GM12892 (cell line): ENCODE data around the gene GPC5.

Source experiments
- DNase-seq: peaks from one replicate; pipeline ENCODE4 v3.0.0; 2011; ENCODE audit not compliant: insufficient read length
- FAIRE-seq: peaks from 2 replicates; lab custom pipeline; 2011; peaks lifted over from hg19 to GRCh38; lab: Jason Lieb, UNC
- POLR2A ChIP-seq: IDR thresholded peaks from 2 replicates; pipeline ENCODE4 v1.6.1; 2011; ENCODE audit warnings: low read depth, low read length, control low read depth
- POLR2AphosphoS5 ChIP-seq: IDR thresholded peaks from 2 replicates; pipeline ENCODE4 v1.6.1; 2011; ENCODE audit warnings: low read depth, low read length, control low read depth
- TAF1 ChIP-seq: IDR thresholded peaks from 2 replicates; pipeline ENCODE4 v1.6.1; 2011; ENCODE audit warnings: low read depth, mild to moderate bottlenecking, control low read depth, low read length, borderline replicate concordance

GPC5 gene

DNA sequence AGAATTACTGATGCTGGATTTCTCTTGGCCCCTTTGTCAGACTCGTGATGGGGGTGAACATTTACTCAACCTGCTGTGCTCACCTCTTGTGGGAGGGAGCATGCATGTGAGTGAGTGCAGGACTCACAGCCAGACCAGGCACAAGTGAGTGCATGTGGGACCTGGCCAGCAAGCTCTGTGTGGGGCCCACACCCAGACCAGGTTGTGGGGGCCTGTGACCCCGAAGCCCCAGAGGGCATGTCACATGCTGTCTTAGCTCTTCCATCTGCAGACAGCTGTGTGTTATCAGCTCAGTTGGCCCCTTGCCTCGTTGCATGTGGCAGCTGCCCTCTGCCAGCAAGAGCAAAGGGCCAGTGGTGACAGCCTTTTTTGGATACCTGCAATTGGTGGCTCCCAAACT is 614.4 kb downstream of the GPC5 start:
- no peak for FAIRE-seq
- no peak for DNase-seq
- TF ChIP-seq POLR2AphosphoS5 (no peak), TAF1 (no peak), POLR2A (no peak)

DNA sequence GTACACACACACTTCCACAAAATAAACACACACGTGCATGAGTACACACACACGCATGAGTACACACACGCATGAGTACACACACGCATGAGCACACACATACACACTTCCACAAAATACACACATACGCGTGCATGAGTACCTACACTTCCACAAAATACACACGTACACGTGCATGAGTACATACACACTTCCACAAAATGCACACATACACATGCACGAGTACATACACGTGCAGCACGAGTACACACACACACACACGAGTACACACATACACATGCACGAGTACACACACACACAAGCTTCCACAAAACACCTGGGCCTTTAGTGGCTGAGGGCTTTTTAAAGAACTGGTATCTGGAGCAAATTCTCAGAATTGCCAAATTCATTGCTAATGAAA is 619.3 kb downstream of the GPC5 start:
- DNase-seq: no peak
- peak; percentile 44 for FAIRE-seq
- TF ChIP-seq POLR2AphosphoS5 (no peak), POLR2A (no peak)

DNA sequence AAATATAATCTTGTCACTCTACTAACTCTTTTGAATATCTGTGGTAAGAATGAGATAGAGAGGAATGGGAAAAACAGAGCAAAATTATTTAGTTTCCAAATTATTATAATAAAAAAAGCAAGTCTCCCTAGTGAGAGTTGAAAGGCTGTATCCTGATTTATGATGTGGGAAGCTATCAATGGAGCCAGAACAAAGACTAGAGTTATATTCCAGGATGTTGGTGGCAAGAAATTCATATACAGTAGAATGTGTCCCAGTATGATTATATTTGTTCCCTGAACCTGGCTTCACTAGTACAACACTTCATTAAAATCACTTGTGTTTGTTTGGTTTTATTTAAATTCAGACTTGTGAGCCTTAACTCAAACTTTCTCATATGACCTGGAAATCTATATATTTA is 630.3 kb downstream of the GPC5 start:
- DNase-seq: no peak
- FAIRE-seq: no peak
- TF ChIP-seq POLR2AphosphoS5: no peak
- no peak for TF ChIP-seq TAF1
- no peak for TF ChIP-seq POLR2A

DNA sequence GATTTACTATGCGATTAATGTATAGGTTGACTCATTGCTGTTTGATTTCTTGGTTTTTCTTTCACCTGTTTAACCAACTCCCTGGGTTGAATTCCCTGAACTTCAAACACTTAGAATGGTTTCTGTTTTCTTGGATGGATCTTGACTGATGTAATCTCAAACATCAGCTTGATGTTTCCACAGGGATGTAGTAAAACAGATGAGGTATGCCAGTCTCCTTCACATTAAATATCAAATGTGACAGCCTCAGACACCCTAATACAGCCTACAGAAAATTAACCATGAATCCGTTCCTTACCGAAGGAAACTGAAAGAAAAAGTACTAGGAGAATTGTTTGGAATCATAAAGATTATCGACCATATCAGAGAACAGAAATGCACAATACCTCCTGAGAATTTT is 631.2 kb downstream of the GPC5 start:
- DNase-seq: no peak
- no peak for TF ChIP-seq POLR2A
- TF ChIP-seq TAF1: no peak
- TF ChIP-seq POLR2AphosphoS5: no peak
- FAIRE-seq: no peak

DNA sequence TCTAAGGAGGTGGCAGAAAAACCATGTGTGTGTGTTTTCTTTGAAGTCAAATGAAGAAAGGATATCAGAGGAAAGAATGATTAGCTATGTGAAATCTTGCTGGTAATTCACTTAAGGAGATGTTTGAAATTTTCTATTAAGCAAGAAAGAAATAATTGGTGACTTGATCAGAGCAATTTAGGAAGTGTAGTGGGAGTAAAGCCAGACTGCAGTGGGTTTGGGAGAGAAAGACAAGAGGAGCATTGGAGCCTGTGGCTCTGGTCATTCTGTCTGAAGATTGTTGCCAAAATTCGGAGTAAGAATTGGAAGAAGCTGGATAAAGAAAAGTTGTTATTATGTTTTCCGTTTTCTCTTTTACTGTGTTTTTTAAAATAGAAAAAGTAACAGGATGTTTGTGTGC is 640.5 kb downstream of the GPC5 start:
- TF ChIP-seq POLR2AphosphoS5 (no peak), TAF1 (no peak), POLR2A (no peak)
- FAIRE-seq (no peak), DNase-seq (no peak)

DNA sequence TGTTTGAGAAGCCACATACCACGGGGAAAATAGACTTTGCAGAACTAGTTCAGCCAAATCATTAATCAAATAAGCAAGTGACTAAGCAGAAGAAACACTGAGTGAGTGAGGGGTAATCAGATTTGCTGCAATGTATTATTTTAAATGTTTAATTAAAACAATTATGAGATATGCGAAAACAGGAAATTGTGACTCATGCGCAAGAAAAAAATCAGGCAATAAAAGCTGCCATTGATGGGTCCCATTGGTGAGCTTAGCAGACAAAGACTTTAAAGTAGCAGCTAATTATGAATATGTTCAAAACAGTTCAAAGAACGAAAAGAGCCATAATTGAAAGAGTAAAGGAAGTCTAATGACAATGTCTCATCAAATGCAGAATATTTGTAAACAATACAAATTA is 644.1 kb downstream of the GPC5 start:
- TF ChIP-seq POLR2A (no peak), POLR2AphosphoS5 (no peak), TAF1 (no peak)
- DNase-seq (no peak), FAIRE-seq (no peak)

DNA sequence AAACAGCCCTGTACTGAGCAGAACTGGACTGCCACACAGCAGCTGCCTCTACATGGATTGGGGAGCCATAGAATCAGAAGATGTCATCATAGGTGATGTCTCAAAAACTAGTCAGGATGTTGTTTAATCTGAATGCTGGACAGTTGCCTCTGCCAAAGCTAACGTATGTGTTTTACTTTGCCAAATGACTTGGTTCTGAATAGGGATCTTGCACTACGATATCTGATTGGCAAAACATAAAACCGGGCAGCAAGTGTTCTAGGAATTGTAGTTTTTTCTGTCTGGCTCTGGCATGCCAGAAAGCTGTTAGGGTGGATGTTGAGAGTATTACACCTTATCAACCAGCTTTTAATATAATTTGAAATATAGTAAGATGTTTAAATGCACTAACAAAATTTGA is 645.9 kb downstream of the GPC5 start:
- FAIRE-seq: no peak

DNA sequence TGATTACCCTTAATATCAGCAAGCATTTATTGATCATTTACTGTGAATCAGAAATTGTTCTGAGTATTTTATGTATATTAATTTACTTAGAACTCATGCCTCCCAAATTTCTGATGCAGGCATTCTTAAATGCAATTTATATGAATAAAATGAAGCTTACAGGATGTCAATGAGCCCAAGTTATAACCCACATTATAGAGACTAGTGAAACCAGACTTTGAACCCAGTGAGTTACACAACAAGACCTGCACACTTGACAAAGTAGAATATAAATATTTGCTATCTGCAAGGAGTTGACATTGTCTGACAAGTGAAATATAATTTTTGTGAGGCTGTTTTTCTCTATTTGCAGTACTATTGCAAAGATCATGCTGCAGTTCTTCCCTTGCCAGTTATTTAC is 656.0 kb downstream of the GPC5 start:
- no peak for DNase-seq
- no peak for FAIRE-seq
- no peak for TF ChIP-seq TAF1
- TF ChIP-seq POLR2A: no peak
- no peak for TF ChIP-seq POLR2AphosphoS5

More for the DNA sequence above, 645.9 kb downstream of the GPC5 start:
- DNase-seq: no peak
- no peak for TF ChIP-seq POLR2A
- TF ChIP-seq POLR2AphosphoS5: no peak
- TF ChIP-seq TAF1: no peak

DNA sequence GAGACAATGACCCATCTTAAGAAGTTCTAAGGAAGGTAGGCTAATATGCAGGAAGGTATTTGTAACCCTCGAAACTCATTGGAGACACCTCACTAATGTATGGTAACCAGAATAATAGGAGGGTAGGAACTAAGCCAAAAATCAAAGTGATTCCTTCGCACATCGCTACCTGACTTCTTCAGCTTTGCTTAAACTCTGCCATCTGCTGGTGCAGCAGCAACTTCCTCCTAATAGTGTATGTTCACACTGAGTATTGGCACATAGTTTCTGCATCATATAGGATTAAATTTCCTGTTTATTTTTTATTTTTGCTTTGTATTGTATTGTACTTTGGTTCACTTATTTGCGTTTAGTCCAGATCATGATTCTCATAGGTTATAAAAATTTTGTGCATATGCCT is 676.2 kb downstream of the GPC5 start:
- TF ChIP-seq POLR2A (no peak), TAF1 (no peak), POLR2AphosphoS5 (no peak)
- FAIRE-seq: no peak
- no peak for DNase-seq

DNA sequence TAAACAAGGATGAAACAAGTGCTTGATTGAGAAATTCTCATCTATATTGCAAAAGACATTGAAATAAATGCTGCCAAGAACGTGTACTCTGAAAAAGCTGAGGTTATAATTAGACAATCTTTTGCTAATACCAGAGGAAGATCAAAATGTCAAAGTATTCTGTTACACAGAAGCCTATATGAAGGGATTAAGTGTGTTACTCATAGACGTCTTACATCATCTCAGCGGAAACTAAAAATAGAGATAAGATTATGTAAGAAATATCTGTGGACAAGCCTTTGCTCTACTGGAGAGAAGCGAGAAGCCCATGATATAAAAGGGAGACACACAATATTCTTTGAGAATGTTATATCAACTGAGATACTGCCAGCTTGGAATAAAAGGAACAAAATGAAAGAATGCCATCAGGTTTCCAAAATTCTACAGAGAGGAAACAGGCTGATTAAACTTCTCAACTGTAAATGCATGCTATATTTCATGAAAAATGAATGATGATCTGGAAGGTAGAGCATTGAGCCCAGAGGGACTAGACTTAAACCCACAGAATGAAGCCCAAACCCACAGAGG is 699.0 kb downstream of the GPC5 start:
- DNase-seq: no peak
- no peak for FAIRE-seq
- TF ChIP-seq TAF1 (no peak), POLR2A (no peak), POLR2AphosphoS5 (no peak)

DNA sequence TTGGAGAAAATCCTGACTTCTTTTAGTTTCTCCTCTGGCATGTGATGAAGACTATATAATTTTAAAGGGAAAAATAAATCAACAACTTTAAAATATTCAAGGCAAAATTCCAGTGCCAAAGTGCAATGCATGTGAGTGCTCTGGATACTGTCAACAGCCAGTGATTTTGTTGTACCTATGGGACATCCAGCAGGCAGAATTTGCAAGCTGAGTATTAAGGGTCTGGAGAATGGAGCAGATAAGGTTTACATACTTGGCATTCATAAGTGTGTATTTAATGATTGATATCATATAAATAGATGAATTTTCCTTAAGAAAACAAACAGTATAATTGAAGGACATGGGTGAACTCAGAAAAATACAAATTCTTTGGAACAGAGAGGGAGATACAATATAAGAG is 703.4 kb downstream of the GPC5 start:
- FAIRE-seq (no peak), DNase-seq (no peak)
- no peak for TF ChIP-seq POLR2A
- no peak for TF ChIP-seq POLR2AphosphoS5
- TF ChIP-seq TAF1: no peak

DNA sequence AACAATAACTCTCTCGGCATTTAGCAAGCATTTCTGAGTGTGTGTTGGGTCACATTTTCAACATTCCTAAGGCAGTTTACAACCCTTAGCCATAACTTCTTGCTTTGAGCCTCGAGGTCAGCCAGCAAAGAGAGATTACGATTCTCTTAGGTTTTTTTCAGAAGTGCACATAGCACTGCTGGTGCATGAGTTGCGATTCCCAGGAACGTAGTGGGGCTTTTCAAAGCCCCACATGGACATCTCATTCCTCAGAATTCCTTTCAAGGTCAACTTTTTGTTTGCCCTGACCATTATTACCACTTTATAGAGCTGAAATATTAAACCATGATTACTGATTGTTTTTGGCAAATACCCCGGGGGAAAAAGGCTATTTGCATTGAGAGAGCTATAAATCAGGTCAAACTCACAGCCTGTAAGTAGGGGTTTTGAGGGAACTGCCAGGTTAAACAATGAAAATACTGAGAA is 705.3 kb downstream of the GPC5 start:
- no peak for TF ChIP-seq POLR2A
- TF ChIP-seq TAF1: no peak
- no peak for FAIRE-seq
- no peak for DNase-seq

DNA sequence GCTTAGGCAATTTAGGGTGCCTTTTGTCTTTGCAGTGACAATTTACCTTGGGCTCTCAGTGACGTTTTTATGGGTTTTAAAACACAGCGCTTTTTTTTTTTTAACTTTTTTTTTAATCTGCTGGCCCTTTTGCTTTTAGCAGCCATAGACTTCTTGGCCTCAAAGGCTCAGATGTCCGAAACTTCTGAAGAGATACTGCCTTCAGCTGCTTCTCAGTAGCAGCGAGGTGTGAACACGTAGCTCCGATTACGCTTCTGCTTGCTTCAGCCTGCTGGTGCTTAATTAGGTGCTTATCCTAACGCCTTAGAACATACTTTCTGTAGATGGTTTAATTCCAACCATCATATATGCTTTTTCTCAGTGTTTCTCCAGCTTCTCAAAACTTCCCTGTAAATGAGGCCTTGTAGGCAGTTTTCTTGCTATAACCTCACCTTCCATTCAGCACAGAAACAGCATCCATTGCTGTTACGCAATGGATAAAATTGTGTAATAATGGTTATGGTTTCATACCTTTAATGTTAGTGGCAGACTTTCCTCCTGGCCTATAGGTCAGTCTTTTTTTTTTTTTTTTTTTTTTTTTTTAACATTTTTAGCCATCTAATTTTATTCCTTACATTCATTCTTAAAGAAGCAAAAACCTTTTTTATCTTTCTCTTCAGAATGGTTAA is 723.9 kb downstream of the GPC5 start:
- DNase-seq (no peak), FAIRE-seq (no peak)
- TF ChIP-seq POLR2AphosphoS5: no peak
- no peak for TF ChIP-seq TAF1
- no peak for TF ChIP-seq POLR2A
